NB4 (cell line): ENCODE results near the gene MRPL27.

ENCODE experiments used
- POLR2A ChIP-seq: IDR thresholded peaks from 2 replicates; pipeline ENCODE4 v1.6.1; 2011; ENCODE audit warnings: mild to moderate bottlenecking; ENCODE audit not compliant: insufficient read length; ENCODE audit errors: extremely low read depth
- TF ChIP-seq, protein P1 (sequence below): IDR thresholded peaks from one replicate; pipeline ENCODE4 v1.5.1; 2012; ENCODE audit warnings: low read depth, low read length
- TF ChIP-seq, protein P2 (sequence below): IDR thresholded peaks from 2 replicates; pipeline ENCODE4 v1.6.1; 2011; ENCODE audit warnings: low read depth, low read length

GRCh38 chr17:50329716-50330115, 43.3 kb downstream of the MRPL27 start:
- TF ChIP-seq, protein P1, sequence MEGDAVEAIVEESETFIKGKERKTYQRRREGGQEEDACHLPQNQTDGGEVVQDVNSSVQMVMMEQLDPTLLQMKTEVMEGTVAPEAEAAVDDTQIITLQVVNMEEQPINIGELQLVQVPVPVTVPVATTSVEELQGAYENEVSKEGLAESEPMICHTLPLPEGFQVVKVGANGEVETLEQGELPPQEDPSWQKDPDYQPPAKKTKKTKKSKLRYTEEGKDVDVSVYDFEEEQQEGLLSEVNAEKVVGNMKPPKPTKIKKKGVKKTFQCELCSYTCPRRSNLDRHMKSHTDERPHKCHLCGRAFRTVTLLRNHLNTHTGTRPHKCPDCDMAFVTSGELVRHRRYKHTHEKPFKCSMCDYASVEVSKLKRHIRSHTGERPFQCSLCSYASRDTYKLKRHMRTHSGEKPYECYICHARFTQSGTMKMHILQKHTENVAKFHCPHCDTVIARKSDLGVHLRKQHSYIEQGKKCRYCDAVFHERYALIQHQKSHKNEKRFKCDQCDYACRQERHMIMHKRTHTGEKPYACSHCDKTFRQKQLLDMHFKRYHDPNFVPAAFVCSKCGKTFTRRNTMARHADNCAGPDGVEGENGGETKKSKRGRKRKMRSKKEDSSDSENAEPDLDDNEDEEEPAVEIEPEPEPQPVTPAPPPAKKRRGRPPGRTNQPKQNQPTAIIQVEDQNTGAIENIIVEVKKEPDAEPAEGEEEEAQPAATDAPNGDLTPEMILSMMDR: no peak
- no peak for TF ChIP-seq POLR2A
- TF ChIP-seq, protein P2, sequence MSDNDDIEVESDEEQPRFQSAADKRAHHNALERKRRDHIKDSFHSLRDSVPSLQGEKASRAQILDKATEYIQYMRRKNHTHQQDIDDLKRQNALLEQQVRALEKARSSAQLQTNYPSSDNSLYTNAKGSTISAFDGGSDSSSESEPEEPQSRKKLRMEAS: no peak
